HepG2 (cell line): Measurements from ENCODE around the gene SLC22A14. TPM values are rescaled to one million over a fixed set of nuclear protein-coding genes. Genes with fewer than 3 reads are reported as not detected.

ENCODE experiments used
- CBX2 ChIP-seq, 2 experiments: fragments of 200-600 bp in 1 of 2; sonication (generic); formaldehyde crosslinking in 1 of 2; IDR thresholded peaks; 2 replicates each; pipeline versions ENCODE4 v1.7.0 to v1.8.1; 2018 to 2022; ENCODE audit warnings: low read depth in 2 of 2, low read length in 1 of 2, mild to moderate bottlenecking in 1 of 2, missing genetic modification reagents in 1 of 2
- CENPT ChIP-seq: sonication (generic); formaldehyde crosslinking; IDR thresholded peaks from 2 replicates; pipeline ENCODE4 v1.8.0; 2022; ENCODE audit warnings: low read depth, mild to moderate bottlenecking, moderate library complexity, missing genetic modification reagents
- ELF3 ChIP-seq: IDR thresholded peaks from 2 replicates; pipeline ENCODE4 v1.6.1; 2016; ENCODE audit warnings: missing genetic modification reagents, missing compliant biosample characterization
- MYNN ChIP-seq: sonication (generic); formaldehyde crosslinking; IDR thresholded peaks from 2 replicates; pipeline ENCODE4 v1.4.0; 2020; ENCODE audit warnings: mild to moderate bottlenecking, low read depth, missing genetic modification reagents
- TGIF2 ChIP-seq: IDR thresholded peaks from 2 replicates; pipeline ENCODE4 v1.6.1; 2016; ENCODE audit warnings: control low read depth, missing compliant biosample characterization
- THAP11 ChIP-seq: IDR thresholded peaks from 2 replicates; pipeline ENCODE4 v1.6.1; 2016; ENCODE audit warnings: missing biosample characterization, missing genetic modification reagents
- ZC3H4 ChIP-seq: sonication (generic); formaldehyde crosslinking; IDR thresholded peaks from 2 replicates; pipeline ENCODE4 v1.4.0; 2020; ENCODE audit warnings: missing genetic modification reagents, borderline replicate concordance
- ZFP62 ChIP-seq: sonication (generic); formaldehyde crosslinking; IDR thresholded peaks from 2 replicates; pipeline ENCODE4 v1.4.0; 2020; ENCODE audit warnings: missing genetic modification reagents
- ZMYM2 ChIP-seq: sonication (generic); formaldehyde crosslinking; IDR thresholded peaks from 2 replicates; pipeline ENCODE4 v1.8.0; 2022; ENCODE audit warnings: mild to moderate bottlenecking, missing genetic modification reagents
- ZNF121 ChIP-seq: sonication (generic); formaldehyde crosslinking; IDR thresholded peaks from 2 replicates; pipeline ENCODE4 v1.5.0; 2020; ENCODE audit warnings: mild to moderate bottlenecking, missing genetic modification reagents
- ZNF484 ChIP-seq: sonication (generic); formaldehyde crosslinking; IDR thresholded peaks from 2 replicates; pipeline ENCODE4 v1.5.1; 2020; ENCODE audit warnings: mild to moderate bottlenecking, low read depth, missing genetic modification reagents, borderline replicate concordance
- ZNF839 ChIP-seq: sonication (generic); formaldehyde crosslinking; IDR thresholded peaks from 2 replicates; pipeline ENCODE4 v1.4.0; 2020; ENCODE audit warnings: missing genetic modification reagents, mild to moderate bottlenecking, borderline replicate concordance
- polyA plus RNA-seq, 8 experiments: library from polyadenylated mRNA; depleted of rRNA in 3 of 8; stranded (reverse) in 7 of 8; unstranded in 1 of 8; fragments of >200 nt; fragmentation: Illumina TruSeq in 4 of 8; extraction: Trizol in 4 of 8; gene quantifications; 2 replicates each; pipeline versions ENCODE4 v1.2.1 to v1.2.3, GENCODE V29; 2011 to 2016; ENCODE audit warnings: low read depth in 4 of 8, missing spikeins in 1 of 8, mixed read lengths in 1 of 8; ENCODE audit not compliant: insufficient read depth in 1 of 8
- total RNA-seq, 5 experiments: library from RNA; depleted of rRNA; stranded (reverse); fragments of >200 nt; fragmentation: Illumina TruSeq; extraction: Trizol; gene quantifications; 2 replicates each; pipeline ENCODE4 v1.2.3, GENCODE V29; 2016; ENCODE audit warnings: low read depth in 1 of 5
- TF ChIP-seq, protein P1 (sequence below), 2 experiments: fragments of 450-650 bp in 1 of 2; sonication (generic) in 1 of 2; formaldehyde crosslinking in 1 of 2; IDR thresholded peaks; 2 replicates each; pipeline versions ENCODE4 v1.6.1 to v1.8.0; 2016 to 2022; ENCODE audit warnings: antibody characterized with exemption in 1 of 2, mild to moderate bottlenecking in 1 of 2, missing genetic modification reagents in 1 of 2
- TF ChIP-seq, protein P2 (sequence below): sonication (generic); formaldehyde crosslinking; IDR thresholded peaks from 2 replicates; pipeline ENCODE4 v1.5.1; 2020; ENCODE audit warnings: mild to moderate bottlenecking, missing genetic modification reagents, borderline replicate concordance
- TF ChIP-seq, protein P3 (sequence below): IDR thresholded peaks from 2 replicates; pipeline ENCODE4 v1.6.1; 2018; ENCODE audit warnings: missing genetic modification reagents, mild to moderate bottlenecking, missing compliant biosample characterization

Gene SLC22A14
- total and polyA plus RNA-seq, 2 of the 13 experiments (the other 11 are each of a cell fraction or from before 2014, with no cell fraction given): 0.03 TPM; not detected in 1

DNA sequence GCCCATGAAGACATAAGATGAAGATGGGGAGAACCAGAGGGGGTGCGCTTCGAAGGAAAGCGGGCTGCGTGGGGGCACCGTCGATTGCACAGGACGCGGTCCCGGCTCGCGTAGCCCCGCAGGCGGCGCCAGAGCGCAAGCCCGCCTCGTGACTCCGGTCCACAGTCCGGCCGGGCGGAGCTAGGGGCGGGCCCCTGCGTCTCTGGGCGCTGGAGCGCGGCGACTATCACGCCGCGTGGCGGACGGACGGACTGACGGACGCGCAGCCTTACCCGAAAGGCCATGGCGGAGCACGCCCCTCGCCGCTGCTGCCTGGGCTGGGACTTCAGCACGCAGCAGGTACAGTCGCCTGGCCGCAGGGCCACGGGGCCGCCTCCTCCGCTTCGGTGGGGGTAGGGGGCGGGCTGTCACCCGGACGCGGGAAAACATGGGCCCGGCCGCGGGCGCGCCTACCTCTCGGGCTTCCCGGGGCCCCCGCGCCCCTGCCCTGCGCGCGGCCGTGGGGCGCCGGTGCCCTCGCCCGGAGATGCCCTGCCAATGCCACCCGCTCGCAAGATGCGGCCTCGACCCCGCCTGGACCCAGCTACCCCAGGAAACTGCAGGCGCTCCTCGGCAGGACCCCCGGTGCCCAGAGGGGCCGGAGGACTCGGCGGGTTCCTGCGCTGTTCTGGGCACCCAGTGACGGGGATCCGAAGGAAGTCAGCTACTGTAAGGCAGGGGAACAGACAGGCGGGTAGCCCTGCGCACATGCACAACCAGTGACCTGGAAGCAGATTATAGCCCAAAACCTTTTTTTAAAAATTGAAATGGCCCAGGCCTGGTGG is 64.7 kb downstream of the SLC22A14 start, which contains the start of gene XYLB (continued):
- TF ChIP-seq, protein P1, sequence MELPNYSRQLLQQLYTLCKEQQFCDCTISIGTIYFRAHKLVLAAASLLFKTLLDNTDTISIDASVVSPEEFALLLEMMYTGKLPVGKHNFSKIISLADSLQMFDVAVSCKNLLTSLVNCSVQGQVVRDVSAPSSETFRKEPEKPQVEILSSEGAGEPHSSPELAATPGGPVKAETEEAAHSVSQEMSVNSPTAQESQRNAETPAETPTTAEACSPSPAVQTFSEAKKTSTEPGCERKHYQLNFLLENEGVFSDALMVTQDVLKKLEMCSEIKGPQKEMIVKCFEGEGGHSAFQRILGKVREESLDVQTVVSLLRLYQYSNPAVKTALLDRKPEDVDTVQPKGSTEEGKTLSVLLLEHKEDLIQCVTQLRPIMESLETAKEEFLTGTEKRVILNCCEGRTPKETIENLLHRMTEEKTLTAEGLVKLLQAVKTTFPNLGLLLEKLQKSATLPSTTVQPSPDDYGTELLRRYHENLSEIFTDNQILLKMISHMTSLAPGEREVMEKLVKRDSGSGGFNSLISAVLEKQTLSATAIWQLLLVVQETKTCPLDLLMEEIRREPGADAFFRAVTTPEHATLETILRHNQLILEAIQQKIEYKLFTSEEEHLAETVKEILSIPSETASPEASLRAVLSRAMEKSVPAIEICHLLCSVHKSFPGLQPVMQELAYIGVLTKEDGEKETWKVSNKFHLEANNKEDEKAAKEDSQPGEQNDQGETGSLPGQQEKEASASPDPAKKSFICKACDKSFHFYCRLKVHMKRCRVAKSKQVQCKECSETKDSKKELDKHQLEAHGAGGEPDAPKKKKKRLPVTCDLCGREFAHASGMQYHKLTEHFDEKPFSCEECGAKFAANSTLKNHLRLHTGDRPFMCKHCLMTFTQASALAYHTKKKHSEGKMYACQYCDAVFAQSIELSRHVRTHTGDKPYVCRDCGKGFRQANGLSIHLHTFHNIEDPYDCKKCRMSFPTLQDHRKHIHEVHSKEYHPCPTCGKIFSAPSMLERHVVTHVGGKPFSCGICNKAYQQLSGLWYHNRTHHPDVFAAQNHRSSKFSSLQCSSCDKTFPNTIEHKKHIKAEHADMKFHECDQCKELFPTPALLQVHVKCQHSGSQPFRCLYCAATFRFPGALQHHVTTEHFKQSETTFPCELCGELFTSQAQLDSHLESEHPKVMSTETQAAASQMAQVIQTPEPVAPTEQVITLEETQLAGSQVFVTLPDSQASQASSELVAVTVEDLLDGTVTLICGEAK (IDR thresholded peaks at IDR 0.05): no peak
- TF ChIP-seq, protein P1 (CRISPR knock-in tag; IDR thresholded peaks at IDR 0.05): peak; percentile 87
- TF ChIP-seq TGIF2 (peak; percentile 93), ELF3 (CRISPR knock-in tag) (peak; percentile 67), ZNF121 (CRISPR knock-in tag) (peak; percentile 73), THAP11 (CRISPR knock-in tag) (peak; percentile 74), ZNF484 (CRISPR knock-in tag) (no peak), ZC3H4 (CRISPR knock-in tag) (no peak), ZNF839 (peak; percentile 45; the same call in 1 of the 2 replicates), CBX2 (IDR thresholded peaks at IDR 0.05; ENCODE audit: low read depth, low read length) (no peak), CBX2 (CRISPR knock-in tag; IDR thresholded peaks at IDR 0.05; ENCODE audit: low read depth) (0 out of 2 replicates have a peak, but pooled peaks have one; percentile 25), CENPT (no peak), ZFP62 (CRISPR knock-in tag) (no peak), ZMYM2 (CRISPR knock-in tag) (peak; percentile 86), MYNN (CRISPR knock-in tag) (peak; percentile 51; the same call in 1 of the 2 replicates)
- TF ChIP-seq, protein P2, sequence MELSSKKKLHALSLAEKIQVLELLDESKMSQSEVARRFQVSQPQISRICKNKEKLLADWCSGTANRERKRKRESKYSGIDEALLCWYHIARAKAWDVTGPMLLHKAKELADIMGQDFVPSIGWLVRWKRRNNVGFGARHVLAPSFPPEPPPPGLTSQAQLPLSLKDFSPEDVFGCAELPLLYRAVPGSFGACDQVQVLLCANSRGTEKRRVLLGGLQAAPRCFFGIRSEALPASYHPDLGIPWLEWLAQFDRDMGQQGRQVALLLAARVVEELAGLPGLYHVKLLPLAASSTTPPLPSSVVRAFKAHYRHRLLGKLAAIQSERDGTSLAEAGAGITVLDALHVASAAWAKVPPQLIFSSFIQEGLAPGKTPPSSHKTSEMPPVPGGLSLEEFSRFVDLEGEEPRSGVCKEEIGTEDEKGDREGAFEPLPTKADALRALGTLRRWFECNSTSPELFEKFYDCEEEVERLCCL (CRISPR knock-in tag): no peak
- TF ChIP-seq, protein P3, sequence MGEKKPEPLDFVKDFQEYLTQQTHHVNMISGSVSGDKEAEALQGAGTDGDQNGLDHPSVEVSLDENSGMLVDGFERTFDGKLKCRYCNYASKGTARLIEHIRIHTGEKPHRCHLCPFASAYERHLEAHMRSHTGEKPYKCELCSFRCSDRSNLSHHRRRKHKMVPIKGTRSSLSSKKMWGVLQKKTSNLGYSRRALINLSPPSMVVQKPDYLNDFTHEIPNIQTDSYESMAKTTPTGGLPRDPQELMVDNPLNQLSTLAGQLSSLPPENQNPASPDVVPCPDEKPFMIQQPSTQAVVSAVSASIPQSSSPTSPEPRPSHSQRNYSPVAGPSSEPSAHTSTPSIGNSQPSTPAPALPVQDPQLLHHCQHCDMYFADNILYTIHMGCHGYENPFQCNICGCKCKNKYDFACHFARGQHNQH (CRISPR knock-in tag): peak; percentile 89
